Epidermal melanocyte (primary cell): ENCODE data around the gene LRRC75B.

Source experiments
- DNase-seq: peaks from one replicate; pipeline ENCODE4 v3.0.0; 2011; ENCODE audit warnings: low spot score; ENCODE audit not compliant: insufficient read length

The LRRC75B gene

DNA sequence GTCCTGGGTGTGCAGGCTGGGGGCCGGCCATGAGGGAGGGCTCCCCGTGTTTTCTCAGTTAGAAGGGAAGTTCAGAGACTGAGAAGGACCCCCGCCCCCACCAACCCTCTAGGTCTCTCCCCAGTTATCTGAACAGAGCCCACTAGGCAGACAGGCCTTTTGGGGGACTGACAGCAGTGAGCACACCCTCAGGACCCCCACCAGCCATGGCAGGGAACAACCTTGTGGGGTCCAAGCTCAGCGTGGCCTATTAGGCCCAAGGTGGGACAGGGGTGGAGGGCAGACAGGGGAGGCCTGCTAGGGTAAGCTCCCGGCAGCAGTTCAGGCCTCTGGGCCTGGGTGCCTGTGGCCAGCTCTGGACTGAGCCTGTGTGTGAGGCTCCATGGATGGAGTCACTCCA is 5.6 kb downstream of the LRRC75B start:
- DNase-seq = no peak

DNA sequence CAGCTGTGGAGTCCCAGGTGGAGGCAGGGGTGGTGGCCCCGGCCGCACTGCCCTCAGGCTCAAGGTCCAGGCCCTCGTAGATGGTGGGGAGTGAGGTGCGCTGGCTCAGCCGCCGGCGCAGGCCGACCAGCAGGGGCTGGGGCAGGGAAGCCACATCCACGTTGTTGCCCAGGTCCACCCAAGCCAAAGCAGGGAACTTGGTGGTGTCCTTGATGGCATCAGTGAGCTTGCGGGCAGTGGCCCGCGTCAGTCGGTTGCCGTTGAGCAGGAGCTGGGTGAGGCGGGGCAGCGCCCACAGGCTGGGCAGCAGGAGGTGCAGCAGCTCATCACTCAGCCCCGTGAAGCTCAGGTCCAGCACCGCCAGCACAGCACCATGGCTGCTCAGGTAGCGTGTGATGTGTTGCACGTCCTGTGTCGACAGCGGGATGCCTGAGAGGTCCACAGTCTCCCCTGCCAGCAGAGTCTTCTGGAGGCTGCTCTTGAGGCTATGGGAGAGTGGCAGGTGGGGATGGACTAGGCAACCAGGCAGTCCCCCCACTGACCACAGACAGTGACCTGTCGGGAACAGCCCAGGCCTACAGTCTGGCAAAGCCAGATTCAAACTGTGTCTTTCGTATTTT is 6.8 kb downstream of the LRRC75B start:
- no peak for DNase-seq

DNA sequence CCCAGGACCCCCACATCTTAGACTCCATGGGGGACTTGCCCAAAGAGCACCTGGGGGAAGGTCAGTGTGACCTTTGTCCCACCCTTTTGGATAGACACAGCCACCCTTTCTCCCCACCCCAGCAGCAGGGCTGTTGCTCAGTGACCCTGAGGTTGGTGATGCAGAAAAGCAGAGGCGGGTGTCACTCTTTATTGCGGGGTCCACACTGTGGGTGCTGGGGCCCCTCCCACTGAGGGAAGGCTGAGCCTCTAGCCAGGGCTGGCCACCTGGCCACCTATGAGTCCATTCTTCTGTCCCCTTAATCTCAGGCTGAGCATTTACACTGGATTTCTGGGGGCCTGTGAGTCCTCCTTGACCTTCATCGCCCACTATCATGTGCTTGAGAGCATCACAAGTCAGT is 7.4 kb downstream of the LRRC75B start:
- no peak for DNase-seq

DNA sequence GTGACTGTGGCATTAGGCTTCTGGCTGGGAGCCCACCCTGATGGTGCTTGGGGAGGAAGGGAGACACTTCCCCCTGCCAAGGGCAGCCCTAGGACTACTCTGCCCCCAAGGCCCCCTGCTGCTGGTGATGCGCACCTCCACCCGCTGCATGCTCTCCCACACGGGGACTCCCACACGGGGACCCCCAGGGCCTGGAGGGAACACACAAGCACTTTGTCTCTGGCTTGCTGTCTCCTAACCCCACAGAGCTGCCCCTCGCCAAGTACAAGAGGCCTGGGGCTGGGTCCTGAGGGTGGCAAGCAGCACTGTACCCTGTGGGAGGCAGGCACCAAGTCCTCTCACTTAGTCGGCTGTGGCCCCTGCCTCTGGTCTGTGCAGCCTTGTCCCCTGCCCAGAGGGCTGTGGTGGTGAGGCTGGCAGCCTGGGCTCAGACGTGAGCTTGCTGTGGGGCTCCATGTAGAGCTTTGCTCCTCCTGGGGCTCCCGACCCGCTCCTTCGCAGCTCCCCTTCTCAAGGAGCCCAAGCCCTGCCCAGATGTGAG is 7.9 kb downstream of the LRRC75B start:
- DNase-seq = no peak

DNA sequence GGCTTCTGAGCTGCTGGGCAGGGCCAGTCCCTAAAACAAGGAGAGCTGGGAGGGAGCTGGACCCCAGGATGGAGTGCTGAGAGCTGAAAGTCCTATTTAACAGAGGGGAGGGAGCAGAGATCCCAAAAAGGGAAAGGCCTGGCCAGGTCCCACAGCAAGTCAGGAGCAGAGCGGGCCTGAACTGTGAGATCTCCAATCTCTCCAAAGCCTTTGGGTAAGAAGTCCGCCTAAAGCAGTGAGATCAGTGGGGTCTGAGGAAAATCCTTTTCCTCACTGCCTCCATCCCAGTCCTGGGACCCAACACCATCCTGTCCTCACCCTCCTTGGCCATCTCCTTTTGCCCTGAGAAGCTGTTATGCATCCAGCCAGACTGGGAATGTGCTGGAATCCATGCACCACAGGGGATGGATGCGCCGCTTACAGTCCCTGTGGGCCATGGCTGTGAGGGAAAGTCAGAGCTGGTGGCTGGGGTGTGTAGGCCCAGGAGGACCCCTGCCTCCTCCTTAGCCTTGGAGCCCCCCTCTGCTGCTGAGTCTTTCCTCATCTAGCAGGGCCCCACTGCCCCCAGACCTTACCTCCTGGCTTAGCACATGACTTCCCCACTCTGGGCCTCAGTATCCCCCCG is 8.6 kb downstream of the LRRC75B start:
- DNase-seq = no peak

DNA sequence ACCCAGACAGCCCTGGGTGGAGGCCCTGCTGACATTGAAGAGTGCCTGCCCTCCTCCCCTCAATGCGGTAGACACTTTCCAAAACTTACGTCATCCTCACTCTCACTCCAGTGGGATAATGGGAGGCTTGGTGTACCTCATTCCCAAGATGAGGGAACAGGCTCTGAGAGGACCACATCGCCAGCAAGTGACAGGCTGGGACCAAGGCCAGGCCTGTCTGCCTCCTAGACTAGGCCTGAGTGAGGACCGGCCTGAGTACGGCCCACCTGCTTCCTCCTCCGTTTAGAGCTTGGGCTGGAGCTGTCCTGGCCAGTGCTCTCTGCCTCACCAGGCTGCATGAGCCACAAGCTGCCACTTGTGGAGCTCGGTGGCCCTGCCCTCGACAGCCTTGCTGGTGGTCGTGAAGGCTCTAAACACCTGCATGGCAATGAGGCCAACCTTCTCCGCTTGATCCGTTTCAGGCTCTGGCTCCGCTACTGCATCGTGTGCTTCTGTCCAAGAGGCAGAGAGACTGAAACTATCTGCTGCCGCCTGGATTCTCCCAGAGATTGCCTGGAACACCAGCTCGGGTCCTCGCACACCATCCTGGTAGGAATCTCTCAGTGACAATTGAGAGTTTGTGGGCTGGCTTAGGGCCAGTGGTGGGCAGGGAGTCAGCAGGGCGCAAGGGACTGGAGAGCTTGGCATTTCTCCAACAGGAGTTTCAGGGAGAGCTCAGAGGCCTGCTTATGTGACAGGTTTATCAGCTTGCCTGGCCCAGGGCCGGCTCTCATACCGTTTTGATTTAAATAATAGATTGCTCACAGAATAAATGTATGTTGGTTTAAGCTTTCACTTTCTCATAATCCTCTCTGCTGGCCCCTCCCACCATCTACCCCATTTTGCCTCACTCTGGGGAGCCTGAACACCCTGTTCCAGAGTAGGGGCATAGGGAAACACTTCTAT is 9.4 kb downstream of the LRRC75B start:
- no peak for DNase-seq

DNA sequence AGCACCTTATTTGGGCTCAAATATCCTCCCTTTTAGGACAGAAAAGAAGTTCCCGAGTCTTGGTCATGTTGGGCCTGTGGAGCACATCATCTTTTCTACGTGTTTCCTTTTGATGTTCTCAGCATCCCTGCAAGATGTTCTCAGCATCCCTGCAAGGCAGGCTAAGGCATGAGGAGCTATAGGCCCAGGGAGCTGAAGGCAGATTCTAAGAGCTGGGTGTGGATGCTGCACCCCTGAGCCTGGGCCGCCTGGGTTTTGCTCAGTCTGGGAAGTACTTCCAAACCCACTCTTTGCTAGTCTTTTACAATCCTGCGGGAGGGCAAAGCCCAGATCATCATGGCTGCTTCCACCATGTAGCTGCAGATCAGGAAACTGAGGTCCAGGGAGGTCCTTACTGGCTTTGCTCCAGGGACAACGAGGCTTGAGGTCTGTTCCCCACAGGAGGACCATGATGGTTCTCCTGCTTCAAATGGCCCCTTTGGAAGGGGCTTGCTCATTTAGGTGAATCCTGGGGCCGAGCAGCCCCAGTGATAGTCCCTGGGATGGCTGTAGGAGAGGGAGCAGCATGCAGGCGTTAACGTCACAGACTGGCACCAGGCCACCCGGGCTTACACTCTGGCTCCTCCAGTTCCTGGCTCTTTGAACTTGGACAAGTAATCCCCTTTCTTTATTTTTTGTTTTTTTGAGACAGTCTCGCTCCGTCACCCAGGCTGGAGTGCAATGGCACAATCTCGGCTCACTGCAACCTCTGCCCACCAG is 10.6 kb downstream of the LRRC75B start:
- no peak for DNase-seq

DNA sequence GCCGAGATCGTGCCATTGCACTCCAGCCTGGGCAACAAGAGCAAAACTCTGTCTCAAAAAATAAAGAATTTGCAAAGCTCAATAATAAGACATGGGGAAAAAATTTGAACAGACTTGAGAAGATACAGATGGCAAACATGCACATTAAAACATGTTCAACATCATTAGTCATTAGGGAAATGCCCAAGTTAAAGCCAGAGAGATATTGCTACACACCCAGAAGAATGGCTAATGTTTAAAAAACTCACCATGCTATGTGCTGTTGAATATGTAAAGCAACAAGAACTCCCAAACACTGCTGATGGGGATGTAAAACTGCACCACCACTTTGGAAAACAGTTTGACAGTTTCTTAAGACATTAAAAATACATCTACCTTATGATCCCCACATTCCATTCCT is 12.6 kb downstream of the LRRC75B start:
- DNase-seq = no peak

DNA sequence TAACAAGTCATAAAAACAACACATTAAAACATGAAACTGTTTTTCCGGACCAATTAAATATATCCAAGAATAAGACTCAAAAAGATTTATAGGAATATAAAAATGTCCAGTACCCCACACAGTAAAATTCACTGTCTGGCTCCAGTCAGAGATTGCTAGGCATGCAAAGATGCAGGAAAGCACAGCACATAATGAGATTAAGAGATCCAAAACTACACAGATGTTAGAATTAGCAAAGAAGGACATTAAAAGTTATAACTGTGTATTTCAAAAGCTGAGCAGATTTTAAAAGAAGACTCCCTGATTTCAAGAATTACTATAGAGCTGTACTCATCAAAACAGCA is 13.6 kb downstream of the LRRC75B start:
- no peak for DNase-seq

DNA sequence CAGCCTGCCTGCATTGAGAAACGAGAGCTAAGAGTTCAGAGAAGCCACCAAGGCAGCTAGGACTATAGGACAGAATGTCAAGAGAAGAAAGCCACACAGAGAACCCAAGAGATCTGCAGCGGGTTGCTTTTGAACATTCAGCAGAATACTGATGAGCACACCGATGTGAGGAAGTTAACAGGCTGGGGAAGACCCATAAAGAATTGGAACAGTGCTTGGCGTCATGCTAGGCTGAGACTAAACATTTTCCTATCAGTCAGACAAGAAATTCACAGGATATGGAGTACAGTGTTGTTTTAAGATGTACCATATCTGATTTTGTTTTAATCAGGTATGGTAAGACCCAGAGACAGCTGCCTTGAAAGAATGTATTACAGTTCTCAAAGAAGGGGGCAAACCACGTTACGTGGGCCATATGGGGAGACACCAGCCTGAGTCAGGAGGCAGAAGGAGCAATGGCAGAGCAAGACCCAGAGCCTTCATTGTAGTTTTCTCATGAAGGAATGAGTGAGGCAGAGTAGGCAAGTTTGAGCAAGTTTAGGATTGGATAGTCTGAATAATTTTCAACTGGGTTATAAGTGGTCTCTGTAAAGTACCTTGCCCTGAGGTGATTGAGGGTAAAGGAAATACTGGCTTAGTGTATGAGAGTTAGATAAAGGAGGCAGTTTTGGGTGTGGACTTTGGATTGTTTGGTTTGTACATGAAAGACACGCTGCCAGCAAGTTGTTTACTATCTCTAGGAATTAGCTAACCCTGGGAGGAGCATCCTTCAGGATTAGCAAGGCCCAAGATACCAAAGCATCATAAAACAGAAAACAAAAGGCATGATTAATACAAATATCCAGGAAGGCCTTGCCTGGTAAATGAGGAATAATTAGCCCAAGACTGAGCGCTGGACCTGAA is 14.3 kb downstream of the LRRC75B start:
- no peak for DNase-seq

DNA sequence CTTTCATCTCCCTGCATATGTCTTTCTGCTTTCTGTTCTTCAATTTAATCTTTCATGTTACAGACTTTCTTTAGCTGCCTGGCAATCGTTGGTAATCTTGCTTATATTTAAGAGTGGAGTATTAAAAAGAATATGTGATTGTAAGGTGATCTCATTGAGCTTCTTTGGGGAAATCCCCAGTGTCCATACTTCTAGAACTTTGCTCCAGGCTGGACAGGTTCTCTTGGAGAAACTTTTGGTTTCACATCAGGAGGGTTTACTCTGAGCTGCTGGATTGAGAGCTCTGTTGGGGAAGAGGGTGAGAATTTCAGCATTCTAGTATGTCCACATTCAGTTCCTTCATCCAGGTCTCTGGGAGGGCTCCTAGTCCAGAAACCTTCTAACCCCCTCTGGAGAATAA is 16.1 kb downstream of the LRRC75B start:
- no peak for DNase-seq

DNA sequence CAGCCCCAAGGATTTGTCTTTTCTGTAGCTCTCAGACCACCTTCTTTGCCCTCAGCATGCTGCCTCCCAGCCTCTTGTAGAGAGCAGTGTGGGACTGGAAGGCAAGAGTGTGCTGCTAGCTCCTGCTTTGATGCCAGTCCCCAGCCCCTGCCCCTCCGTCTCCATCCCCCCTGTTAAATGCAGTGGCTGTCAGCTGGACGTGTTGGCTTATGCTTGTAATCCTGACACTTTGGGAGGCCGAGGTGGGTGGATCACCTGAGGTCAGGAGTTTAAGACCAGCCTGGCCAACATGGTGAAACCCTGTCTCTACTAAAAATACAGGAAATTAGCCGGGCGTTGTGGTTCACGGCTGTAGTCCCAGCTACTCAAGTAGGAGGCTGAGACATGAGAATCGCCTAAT is 21.6 kb downstream of the LRRC75B start:
- no peak for DNase-seq

DNA sequence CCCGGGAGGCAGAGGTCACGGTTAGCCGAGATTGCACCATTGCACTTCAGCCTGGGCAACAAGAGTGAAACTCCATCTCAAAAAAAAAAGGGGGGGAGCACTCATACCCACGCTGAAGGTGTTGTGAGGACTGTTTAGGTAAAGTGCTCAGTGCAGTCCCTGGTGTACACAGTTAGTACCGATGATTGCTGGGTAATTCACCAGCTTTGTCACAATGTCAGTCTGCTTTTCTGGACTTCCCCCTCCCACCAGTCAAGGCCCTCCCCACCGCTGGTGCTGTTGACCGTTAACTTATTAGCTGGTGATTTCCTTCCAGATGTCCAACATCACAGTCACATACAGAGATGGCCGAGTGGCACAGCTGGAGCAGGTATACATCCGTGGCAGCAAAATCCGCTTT is 25.2 kb downstream of the LRRC75B start:
- DNase-seq = no peak

DNA sequence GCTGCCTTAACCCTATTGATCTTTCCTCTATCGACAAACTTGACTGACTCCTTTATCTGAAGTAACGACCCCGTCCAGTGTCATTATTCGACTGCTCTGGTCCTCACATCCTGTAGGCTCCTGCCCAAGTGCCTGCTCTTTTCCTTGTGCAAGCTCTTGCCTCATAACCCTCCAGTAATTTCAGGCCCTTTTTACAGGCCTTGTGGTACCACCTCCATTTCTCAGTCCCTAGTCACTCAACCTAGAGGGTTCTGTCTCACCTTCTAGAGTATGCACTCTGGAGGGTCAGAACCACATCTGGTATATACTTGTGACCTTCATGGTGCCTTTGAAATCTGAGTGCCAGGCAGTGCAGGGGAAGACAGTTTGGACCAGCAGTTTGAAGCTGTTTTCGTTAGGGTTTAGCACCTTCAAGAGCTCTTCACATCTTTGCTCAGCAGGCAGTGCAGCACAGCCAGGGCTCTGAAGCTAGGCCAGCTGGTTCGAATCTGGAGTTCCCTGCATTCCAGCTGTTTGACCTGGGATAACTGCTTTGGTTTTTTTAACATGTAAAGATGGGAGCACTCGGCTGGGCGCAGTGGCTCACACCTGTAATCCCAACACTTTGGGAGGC is 25.9 kb downstream of the LRRC75B start:
- DNase-seq = no peak

DNA sequence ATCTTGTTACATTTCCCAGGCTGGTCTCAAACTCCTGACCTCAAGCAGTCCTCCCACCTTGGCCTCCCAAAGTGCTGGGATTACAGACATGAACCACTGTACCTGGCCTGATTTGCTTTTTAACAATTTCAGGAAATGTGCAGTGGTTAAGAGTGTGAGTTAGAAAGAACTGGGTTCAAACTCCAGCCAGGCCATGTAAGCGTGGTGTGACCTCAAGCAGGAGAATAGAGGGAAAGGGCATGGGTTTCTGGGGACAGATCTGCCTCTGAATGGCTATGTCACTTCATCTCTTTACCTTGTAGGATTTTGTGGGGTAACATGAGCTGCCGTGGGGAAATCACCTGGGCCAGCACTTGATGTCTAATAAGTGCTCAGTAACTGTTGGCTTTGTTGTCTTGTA is 27.8 kb downstream of the LRRC75B start:
- no peak for DNase-seq

DNA sequence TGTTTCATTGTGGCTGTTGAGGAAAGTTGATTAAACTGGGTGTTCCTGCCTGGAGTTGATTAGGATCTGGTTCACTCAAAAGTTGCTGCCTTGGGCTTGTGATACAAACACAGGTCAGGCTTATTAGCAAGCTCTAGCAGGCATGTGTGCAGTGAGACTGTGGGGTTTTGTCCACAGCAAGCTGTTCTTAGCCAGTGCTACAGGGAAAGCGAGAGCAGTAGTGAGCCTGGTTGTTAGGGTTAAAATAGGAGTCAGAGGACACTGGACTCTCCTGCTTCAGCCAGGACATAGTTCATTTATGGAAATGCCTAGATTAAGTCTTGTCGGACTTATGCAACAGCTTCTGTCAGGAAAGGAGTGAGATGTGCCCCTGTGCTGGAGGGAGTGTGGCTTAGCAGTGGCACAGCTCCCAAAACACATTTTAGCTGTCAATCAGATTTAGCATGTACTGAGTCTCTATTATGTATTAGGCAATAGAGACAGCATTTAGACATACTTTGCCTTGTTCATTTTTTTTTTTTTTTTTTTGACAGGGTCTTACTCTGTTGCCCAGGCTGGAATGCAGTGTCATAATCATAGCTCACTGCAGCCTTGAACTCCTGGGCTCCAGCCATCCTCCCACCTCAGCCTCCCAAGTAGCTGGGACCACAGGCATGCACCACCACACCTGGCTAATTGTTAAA is 28.4 kb downstream of the LRRC75B start:
- no peak for DNase-seq

DNA sequence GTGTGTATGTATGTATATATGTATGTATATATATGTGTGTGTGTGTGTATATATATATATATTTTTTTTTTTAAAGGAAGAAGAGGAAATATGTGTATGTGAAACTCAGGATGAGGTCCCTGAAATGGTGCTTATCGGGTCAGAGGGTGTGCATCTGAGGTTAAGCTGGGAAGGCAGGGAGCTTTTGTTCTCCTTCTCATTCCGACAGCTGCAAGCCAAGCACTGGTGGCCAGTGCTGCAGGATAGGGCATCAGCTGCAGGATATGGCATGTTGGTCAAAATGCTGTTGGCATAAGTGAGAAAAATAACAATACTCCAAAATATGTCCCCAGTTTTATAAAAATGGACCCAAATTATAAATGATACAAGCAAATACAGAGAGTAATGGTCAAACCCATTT is 29.6 kb downstream of the LRRC75B start:
- DNase-seq = no peak

DNA sequence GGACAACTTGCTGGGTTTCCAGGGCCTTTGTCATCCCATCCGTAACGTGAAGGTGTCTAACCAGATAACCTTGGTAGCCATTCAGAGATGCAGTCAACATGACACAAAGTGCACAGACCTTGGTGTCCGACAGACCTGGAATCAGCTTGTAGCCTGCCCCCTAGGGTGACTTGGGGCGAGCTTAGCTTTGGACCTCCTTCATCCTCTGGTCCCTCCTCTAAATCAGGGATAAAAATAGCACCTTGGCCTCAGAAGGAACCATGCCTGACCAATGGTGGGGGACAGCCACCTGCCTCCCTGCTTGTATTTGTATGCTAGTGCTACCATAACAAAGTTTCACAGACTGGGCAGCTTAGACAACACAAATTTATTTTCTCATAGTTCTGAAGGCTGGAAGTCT is 33.4 kb downstream of the LRRC75B start:
- no peak for DNase-seq
